Ishikawa (cell line): ENCODE data around the gene CRB3.

Experiments used
- EGR1 ChIP-seq: IDR thresholded peaks from 2 replicates; pipeline ENCODE4 v1.6.1; 2012
- RAD21 ChIP-seq: IDR thresholded peaks from 2 replicates; pipeline ENCODE4 v1.6.1; 2012; ENCODE audit warnings: low read depth
- REST ChIP-seq: IDR thresholded peaks from 2 replicates; pipeline ENCODE4 v1.6.1; 2012; ENCODE audit warnings: low read depth, mild to moderate bottlenecking
- YY1 ChIP-seq: IDR thresholded peaks from 2 replicates; pipeline ENCODE4 v1.6.1; 2012; ENCODE audit warnings: low read depth

DNA sequence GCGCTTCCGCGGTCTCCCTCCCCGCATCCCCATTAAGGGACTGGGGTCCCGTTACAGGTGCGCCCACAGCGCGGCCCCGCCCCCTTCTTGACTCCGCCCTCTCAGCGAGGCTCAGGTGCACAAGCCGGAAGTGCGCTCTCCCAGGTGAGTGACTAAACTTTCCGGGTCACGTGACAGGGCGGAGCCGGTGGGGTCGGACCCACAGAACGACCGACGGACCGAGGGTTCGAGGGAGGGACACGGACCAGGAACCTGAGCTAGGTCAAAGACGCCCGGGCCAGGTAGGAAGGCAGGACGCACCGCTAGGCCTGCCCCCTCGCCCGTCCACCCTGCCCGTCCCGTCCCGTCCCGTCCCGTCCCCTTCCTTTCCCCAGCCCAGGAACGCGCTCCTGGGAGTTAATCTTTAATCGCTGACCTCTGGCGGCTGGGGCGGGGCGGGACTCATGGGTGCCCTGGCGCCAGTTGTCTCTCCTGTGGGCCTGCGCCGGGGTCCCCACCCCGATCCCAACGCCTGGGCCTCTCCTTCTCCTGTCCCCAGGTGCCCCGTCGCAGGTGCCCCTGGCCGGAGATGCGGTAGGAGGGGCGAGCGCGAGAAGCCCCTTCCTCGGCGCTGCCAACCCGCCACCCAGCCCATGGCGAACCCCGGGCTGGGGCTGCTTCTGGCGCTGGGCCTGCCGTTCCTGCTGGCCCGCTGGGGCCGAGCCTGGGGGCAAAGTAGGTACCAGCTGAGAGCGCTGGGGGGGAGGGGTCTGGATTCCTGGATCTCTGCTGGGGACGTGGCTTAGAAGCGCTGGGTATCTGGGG lies at the start of gene CRB3:
- no peak for TF ChIP-seq REST
- no peak for TF ChIP-seq RAD21
- TF ChIP-seq YY1, result no peak
- no peak for TF ChIP-seq EGR1
